Activated T-helper 9 cell treated with anti-CD3 and anti-CD28 coated beads, Interleukin-2, amount 50 U/mL, for 16 hours (primary cell): ENCODE measurements around the gene DNAJC4.
A peak's percentile ranks its signal among the peaks of the same experiment; 100 is the strongest.

Source experiments
- DNase-seq: peaks from one replicate; pipeline ENCODE4 v3.0.0-alpha.2; 2020; ENCODE audit warnings: low read depth

DNAJC4 gene

DNA sequence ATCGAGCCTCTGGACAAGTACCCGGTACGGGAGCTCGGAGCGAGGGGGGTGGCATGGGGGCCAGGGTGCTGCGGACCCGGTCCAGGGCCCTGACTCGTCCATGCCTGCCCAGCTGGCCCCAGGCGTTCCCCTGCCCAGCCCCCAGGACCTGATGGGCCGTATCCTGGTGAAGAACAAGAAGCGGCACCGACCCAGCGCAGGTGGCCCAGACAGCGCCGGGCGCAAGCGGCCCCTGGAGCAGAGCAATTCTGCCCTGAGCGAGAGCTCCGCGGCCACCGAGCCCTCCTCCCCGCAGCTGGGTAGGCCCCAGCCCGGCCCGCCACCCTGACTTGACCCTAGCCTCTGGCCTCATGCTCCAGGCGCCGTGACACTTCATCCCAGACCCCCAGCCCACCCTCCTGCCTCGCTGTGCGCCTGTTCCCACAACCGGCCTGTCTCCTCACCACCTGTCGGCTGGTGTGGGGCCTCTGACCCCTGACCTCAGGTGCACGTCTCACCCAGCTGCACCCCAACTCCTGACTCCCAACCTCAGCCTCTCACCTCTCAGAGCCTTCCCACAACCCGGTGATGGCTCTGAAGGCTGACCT, 28.7 kb downstream of the DNAJC4 start:
- DNase-seq, result no peak

- DNase-seq, result no peak
Observed at GRCh38 chr11:64259533-64260067, 29.3 kb downstream of the DNAJC4 start.

GRCh38 chr11:64260147-64260708, 29.9 kb downstream of the DNAJC4 start:
- no peak for DNase-seq

DNA sequence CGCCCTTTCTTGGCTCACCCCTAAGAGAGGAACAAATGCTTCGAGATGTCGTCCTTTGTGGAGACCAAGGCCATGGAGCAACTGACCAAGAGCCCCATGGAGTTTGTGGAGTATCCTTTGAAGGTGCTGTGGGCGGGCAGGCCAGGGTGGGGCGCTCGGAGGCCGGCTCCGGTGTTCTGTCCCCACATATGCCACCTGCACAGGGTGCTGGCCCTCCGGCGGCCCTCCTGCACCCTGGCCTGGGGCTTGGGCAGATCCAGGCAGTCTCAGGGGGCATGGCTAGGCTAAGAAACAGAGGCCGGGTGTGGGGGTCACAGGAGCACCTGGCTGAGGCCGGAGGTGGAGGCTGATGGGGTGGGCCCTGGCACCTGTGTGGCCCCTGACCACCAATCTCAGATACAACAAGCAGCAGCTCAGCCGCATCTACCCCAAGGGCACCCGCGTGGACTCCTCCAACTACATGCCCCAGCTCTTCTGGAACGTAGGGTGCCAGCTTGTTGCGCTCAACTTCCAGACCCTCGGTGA, 31.3 kb downstream of the DNAJC4 start:
- DNase-seq, result no peak

DNA sequence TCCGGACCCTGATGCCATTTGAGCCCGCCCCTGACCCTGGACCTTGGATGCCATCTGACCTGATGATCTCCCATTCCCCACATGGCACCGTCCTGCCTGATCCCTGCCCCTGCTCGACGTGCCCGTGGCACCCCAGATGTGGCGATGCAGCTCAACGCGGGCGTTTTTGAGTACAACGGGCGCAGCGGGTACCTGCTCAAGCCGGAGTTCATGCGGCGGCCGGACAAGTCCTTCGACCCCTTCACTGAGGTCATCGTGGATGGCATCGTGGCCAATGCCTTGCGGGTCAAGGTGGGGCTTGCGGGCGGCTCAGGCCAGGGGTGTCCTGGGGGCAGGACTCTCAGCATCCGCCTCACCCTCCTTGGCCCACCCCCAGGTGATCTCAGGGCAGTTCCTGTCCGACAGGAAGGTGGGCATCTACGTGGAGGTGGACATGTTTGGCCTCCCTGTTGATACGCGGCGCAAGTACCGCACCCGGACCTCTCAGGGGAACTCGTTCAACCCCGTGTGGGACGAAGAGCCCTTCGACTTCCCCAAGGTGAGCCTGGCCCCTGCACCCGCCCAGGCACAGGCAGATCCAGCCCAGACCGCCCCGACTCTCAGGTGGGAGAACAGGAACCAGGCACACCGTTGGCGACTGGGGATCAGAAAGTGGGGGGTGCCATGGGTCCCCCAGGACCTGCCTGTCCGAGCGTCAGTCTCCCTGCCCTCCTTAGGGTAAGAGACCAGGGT, 32.1 kb downstream of the DNAJC4 start:
- DNase-seq, result no peak

- no peak for DNase-seq
Observed at GRCh38 chr11:64263021-64263946, 32.9 kb downstream of the DNAJC4 start.

GRCh38 chr11:64263947-64264317, 33.6 kb downstream of the DNAJC4 start:
- DNase-seq, result no peak

DNA sequence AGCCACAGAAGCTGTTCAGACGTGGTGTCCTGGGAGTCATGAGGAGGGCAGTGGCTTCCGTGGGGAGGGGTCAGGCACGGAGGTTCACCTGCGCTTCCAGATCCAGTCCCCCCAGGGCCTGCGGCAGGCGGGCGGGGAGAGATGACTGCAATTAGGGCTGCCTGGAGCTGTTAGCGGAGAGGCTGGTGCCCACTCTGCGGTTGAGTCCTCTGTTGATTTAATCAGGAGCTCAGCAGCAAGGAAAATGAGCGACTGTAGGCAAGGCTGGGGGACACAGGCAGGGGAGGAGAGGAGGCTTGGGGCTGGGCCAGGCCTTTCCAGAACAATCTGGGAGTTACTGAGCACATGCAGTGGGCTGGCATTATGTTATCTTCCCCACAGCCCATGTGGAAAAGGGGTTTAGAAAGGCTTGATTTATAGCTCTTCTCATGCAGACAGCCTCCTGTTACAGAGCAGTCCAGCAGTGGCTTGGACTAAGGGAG, 34.1 kb downstream of the DNAJC4 start:
- no peak for DNase-seq

- no peak for DNase-seq
Observed at GRCh38 chr11:64265176-64266160, 35.1 kb downstream of the DNAJC4 start.

GRCh38 chr11:64266339-64266738, 36.0 kb downstream of the DNAJC4 start:
- no peak for DNase-seq

DNA sequence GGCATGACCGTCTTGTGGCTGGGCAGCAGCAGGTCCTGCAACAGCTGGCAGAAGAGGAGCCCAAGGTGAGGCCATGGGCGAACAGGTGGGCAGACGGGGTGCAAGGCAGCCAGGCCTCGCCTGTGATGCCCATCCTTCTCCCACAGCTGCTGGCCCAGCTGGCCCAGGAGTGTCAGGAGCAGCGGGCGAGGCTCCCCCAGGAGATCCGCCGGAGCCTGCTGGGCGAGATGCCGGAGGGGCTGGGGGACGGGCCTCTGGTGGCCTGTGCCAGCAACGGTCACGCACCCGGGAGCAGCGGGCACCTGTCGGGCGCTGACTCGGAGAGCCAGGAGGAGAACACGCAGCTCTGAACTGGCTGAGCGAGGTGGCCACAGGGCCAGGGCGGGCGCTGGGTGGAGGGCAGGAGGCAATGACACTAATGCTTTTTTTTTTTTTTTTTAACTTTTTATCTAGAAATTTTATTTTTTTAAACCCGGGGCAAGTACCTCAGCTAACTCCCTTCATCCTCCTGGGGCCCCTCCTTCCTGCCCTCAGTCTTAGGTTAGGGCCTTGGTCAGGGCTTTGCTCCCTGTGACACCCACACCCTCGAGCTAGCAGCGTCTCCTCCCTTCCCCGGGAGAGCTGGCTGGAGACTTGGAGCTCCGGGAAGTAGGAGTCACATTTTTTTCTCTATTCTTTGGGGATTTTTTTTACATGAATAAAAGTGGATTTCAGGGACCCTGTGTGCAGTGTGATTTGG, 37.0 kb downstream of the DNAJC4 start:
- no peak for DNase-seq

GRCh38 chr11:64268025-64268892, 37.9 kb downstream of the DNAJC4 start:
- DNase-seq, result no peak

GRCh38 chr11:64268893-64269539, 38.7 kb downstream of the DNAJC4 start:
- DNase-seq, result no peak

GRCh38 chr11:64269540-64270220, 39.3 kb downstream of the DNAJC4 start:
- DNase-seq, result peak; percentile 97

GRCh38 chr11:64275031-64275800, 44.9 kb downstream of the DNAJC4 start:
- no peak for DNase-seq

GRCh38 chr11:64275841-64276240, 45.5 kb downstream of the DNAJC4 start:
- DNase-seq, result no peak
